Measurements from ENCODE around the gene IFT172.

The IFT172 gene

GRCh38 chr2:27494284-27494943 lies 4.9 kb upstream of the IFT172 start:
- TF ChIP-seq, protein P1, sequence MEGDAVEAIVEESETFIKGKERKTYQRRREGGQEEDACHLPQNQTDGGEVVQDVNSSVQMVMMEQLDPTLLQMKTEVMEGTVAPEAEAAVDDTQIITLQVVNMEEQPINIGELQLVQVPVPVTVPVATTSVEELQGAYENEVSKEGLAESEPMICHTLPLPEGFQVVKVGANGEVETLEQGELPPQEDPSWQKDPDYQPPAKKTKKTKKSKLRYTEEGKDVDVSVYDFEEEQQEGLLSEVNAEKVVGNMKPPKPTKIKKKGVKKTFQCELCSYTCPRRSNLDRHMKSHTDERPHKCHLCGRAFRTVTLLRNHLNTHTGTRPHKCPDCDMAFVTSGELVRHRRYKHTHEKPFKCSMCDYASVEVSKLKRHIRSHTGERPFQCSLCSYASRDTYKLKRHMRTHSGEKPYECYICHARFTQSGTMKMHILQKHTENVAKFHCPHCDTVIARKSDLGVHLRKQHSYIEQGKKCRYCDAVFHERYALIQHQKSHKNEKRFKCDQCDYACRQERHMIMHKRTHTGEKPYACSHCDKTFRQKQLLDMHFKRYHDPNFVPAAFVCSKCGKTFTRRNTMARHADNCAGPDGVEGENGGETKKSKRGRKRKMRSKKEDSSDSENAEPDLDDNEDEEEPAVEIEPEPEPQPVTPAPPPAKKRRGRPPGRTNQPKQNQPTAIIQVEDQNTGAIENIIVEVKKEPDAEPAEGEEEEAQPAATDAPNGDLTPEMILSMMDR (IDR thresholded peaks at IDR 0.05; ENCODE audit: control insufficient read depth, insufficient read depth, low read depth, low read length, missing control alignments), result peak; percentile 11
- H3K4me3 ChIP-seq (ENCODE audit: control insufficient read depth, low read depth, low read length), result peak overlapping the region; percentile 95
- peak; percentile 39 for DNase-seq (ENCODE audit: low read depth)

GRCh38 chr2:27493948-27494283 lies 4.4 kb upstream of the IFT172 start:
- DNase-seq (ENCODE audit: low read depth), result no peak
- TF ChIP-seq, protein P1 (IDR thresholded peaks at IDR 0.05; ENCODE audit: control insufficient read depth, insufficient read depth, low read depth, low read length, missing control alignments), result no peak
- H3K4me3 ChIP-seq (ENCODE audit: control insufficient read depth, low read depth, low read length), result peak overlapping the region; percentile 95

DNA sequence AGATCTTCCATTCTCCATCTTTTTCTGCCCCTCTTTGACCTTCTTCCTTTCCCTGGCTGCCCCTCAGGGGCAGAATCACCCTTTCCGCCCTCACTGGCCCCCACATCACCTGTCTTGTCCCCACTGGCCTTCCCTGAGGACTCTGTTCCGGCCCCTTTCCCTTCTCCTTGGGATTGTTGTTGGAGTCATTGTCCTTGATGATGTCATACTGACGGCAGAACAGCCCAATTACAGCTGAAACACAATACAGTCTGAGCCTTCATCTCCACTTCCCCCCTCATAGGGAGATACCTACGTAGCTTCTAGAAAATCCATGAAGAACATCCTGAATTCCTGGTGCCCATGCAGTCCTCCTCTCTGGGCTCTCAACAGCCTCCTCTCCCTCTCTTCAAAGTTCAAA lies 3.0 kb upstream of the IFT172 start:
- no peak for DNase-seq (ENCODE audit: low read depth)
- no peak overlapping the region for H3K4me3 ChIP-seq (ENCODE audit: control insufficient read depth, low read depth, low read length)
- TF ChIP-seq, protein P1 (IDR thresholded peaks at IDR 0.05; ENCODE audit: control insufficient read depth, insufficient read depth, low read depth, low read length, missing control alignments), result no peak

DNA sequence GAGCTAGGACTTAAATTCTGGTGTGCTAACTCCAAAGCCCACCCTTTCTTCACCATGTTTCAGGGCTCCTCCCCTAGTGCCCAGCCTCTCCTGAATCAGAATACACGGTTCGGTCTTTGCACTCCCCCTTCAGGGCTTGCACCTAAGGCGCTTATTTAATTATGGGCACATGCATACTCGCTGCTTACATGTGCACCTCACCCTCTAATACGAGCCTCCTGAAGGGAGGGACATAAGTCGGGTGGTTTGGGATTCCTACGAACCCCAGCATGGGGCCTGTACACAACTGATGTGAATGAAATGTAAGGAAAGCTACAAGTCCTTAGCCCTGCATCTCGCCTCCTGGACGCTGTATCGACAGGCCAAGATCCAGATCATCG lies 435 bp downstream of the IFT172 start:
- no peak for DNase-seq (ENCODE audit: low read depth)
- TF ChIP-seq, protein P1 (IDR thresholded peaks at IDR 0.05; ENCODE audit: control insufficient read depth, insufficient read depth, low read depth, low read length, missing control alignments), result no peak
- H3K4me3 ChIP-seq (ENCODE audit: control insufficient read depth, low read depth, low read length), result peak overlapping the region; percentile 77

GRCh38 chr2:27485496-27485895 lies 4.0 kb downstream of the IFT172 start:
- DNase-seq (ENCODE audit: low read depth), result no peak
- no peak overlapping the region for H3K4me3 ChIP-seq (ENCODE audit: control insufficient read depth, low read depth, low read length)
- TF ChIP-seq, protein P1 (IDR thresholded peaks at IDR 0.05; ENCODE audit: control insufficient read depth, insufficient read depth, low read depth, low read length, missing control alignments), result no peak

DNA sequence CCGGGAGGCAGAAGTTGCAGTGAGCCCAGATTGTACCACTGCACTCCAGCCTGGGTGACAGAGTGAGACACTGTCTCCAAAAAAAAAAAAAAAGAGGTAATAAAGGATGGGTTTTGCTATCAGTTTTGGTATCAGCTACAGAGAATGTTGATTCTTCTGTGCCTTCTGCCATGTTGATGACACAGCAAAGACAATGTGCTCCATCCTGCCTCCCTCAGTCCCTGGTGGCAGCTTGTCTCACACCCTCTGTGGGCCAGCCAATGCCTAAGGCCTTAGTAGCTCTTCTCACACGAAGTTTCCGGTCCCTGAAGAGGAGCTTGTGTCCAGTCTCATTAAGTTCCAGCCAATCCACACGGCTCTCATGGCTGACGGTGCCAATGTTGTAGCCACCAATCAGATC lies 17.6 kb downstream of the IFT172 start:
- DNase-seq (ENCODE audit: low read depth), result no peak
- TF ChIP-seq, protein P1 (IDR thresholded peaks at IDR 0.05; ENCODE audit: control insufficient read depth, insufficient read depth, low read depth, low read length, missing control alignments), result no peak
- H3K4me3 ChIP-seq (ENCODE audit: control insufficient read depth, low read depth, low read length), result no peak overlapping the region

- TF ChIP-seq, protein P1 (IDR thresholded peaks at IDR 0.05; ENCODE audit: control insufficient read depth, insufficient read depth, low read depth, low read length, missing control alignments), result no peak
- no peak for DNase-seq (ENCODE audit: low read depth)
- no peak overlapping the region for H3K4me3 ChIP-seq (ENCODE audit: control insufficient read depth, low read depth, low read length)
These were observed 25.1 kb downstream of the IFT172 start for GRCh38 chr2:27464443-27464842.

Data from AG09309 (cell line).